Kasumi-1 (cell line): ENCODE data around the gene TMUB1.

Source experiments
- DNase-seq, 2 experiments: peaks; one replicate each; lab custom pipeline; 2025; lab: John Stamatoyannopoulos, UW

TMUB1 gene

DNA sequence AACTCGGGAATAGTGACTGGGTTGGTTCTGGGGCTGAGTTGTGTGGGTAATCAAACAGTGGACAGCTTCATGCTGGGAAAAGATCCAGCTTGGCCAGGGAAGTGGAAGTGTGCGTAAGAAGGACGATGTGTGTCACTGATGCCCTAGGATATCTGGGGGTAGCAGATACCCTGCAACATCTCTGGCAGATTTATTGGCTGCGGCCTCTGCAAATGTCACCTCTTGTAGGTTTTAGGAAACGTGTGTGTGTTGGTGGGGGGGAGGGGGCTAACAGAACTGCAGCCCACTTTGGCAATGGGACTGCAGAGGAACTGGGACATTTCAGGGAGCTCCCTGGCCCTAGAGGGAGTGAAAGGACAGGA lies 2.0 kb upstream of the TMUB1 start:
- no peak for DNase-seq

DNA sequence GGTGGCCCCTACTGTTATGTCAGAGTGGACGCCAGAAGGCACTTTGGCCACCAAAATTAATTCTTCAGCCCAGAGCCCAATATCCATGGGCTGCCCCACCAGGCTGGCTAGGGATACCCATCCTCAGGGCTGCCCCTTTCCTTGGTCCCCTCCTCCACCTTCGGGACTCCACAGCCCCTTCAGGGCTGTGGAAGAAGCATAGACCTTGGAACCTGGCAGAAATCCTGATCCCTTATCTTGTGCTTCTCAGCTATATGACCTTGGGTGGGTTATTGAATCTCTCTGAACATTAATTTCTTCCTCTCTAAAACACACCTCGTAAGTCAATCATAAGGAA lies 499 bp upstream of the TMUB1 start:
- no peak for DNase-seq

DNA sequence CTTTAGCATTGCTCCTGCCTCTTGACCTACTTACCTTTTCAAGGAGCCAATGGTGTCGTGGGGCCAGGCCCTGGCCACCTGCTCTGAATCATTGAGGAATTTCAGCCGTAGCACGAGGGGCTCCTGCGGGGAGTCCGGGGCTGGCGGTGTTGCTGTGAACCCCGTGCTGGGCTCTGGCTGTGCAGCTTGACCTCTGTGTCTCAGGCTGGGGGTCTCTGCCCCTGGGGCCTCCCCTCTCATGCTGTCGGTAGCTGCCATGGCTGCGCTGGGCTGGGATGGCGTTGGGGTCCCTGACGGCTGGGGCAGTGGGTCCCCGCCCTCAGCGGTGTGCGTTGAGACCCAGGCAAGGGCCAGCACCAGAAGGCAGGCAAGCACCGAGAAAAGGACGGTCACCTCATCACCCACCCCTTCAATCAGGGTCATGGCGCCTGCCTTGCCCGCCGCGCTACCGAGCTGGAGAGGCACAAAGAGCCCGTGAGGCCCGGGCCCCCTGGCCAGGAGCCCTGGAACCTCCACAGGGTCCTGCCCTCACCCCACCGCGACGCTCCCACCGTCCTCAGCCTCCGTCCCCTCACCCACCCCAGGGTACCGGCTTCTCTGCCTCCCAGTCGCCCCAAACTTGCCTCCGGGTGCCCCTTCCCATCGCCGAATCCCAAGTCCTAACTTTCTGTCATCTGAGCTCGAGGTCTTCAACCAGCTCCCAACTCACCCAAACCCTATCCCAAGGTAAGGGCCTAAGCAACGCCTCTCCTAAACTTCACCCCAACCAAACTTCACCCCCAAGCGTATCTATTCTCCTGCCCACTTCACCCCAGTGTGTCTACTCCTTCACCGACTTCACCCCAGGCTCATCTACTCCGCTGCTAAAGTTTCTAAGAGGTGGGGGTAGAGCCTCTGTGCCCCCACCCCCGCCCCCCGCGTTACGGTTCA lies 887 bp downstream of the TMUB1 start:
- no peak for DNase-seq

DNA sequence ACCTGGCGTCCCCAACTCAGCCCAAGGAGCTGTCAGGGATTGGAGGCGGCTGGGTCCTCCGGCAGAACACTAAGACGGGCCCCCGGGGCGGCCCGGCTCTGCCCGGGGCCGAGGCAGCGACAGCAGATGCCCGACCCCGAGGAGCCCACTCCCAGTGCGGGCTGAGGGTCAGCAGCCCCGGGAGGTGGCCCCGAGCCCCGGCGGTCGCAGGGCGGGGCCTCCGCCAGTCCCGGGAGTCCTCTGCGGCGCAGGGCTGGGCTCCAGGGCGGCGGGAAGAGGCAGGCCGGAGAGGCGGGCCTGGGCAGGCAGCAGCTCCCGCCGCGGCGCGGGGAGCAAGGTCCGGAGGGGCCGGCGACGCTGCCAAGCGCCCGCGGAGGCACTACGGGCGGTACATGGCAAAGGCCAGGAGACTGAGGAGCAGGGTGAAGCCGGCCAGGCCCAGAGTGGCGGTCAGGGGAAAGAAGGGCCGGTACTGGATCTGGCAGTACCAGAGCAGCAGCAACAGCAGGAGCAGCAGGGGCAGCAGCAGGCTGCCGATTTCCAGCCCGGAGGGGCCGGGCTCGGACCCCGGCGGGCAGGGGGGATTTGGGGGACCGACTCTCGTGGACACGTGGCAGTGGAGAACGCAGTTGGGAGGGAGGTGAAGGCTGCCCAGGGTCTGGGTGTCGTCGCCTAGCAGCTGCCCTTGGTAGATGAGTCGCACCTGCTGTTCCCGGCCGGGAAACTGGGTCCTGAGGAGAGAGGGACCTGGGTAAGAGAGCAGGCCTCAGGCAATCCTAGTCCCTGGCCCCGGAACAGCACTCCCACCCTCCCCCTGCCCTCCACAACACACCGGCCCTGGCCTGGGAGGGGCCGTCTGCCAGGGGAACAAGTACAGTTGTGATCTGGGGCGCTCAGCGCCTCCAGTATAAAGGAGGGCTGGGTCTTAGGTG lies 1.9 kb downstream of the TMUB1 start:
- DNase-seq, result no peak

DNA sequence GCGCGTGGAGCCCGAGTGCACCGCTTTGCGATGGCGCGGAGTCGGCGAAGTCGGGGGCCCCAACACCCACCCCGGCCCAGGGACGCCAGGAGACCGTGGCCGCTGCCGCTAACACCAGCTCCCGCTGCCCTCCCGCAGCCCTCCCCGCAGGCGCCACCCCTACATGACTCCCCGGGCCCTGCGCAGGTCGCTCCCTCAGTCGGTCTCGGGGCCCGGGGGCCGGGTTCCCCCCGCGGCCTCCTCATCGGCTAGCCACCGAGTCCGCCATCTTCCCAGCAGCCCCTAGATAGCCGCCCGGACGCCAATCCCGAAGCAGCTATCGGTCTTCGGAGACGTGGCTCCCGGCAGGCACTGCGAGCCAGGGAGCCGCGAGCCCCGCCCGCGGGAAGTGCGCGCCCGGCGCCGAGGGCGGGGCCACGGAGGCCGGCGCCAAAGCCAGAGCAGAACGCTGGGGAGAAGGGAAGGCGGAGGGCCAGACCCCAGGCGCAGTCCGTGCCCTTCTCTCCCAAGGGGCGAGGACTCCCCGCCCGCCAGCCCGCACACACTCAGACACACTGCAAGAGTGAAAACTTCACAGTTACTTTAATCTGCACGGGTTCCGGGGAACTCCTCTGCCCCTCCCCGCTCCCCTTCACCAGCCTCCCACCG lies 2.6 kb downstream of the TMUB1 start, which contains the start of gene FASTK:
Gene FASTK, minus strand, starts transcription at position 288 of the 648 bp plus-strand sequence. Its CDS starts 43 bp downstream, at position 245.
- peak; percentile 88 to 89 for DNase-seq

DNA sequence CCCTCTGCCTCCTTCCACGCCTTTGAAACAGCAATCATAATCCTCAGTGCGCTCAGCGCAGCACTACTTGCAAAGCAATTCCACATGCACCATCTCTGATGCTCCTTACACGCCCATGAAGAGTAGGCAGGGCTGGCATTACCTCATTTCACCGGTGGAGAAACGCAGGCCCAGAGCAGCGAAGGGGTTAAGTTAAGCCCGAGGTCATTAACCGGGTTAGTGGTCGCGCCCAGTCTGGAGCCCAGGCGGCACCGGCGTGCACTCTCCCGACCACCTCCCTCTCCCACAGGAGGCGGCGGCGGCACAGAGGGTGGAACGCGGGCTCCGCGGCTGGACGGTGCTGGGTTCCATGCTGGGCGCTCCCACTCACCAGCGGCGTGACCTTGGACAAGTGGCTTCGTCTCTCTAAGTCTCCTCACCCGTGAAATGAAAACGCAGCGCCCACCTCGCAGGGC lies 3.2 kb downstream of the TMUB1 start:
- DNase-seq, result peak in 1 of 2 experiments; percentile 19

DNA sequence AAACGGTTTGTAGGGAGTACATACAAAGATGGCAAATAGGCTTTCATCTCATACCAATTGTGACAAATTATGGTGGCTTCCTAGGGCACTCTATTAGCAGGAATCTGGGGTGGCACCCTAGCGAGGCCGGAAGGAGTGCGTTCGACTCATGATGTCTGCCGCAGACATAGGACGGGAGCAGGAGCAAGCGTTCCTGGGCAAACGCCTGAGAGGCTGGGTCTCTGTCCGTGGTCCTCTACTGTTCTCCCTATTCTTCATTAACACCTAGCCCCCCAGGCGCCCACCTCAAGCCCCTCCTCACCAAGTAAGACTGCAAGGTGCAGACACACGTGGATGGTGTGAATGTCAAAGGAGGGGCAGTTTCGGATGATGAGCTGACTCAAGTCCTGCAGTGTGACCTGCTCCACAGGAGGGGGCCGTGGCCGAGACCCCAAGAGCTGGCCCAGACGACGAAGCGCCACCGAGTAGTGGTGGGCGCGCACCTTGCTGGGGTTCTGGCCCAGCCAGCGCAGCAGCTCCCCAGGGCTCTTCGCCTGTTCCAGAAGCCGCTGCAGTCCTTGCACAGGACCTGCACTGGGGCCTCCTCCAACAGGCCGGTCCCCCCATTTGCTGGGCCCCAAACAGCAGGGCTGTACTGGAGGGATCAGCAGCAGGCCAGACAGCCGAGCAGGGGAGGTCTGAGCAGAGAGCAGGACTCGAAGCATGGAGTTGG lies 3.9 kb downstream of the TMUB1 start:
- no peak for DNase-seq

DNA sequence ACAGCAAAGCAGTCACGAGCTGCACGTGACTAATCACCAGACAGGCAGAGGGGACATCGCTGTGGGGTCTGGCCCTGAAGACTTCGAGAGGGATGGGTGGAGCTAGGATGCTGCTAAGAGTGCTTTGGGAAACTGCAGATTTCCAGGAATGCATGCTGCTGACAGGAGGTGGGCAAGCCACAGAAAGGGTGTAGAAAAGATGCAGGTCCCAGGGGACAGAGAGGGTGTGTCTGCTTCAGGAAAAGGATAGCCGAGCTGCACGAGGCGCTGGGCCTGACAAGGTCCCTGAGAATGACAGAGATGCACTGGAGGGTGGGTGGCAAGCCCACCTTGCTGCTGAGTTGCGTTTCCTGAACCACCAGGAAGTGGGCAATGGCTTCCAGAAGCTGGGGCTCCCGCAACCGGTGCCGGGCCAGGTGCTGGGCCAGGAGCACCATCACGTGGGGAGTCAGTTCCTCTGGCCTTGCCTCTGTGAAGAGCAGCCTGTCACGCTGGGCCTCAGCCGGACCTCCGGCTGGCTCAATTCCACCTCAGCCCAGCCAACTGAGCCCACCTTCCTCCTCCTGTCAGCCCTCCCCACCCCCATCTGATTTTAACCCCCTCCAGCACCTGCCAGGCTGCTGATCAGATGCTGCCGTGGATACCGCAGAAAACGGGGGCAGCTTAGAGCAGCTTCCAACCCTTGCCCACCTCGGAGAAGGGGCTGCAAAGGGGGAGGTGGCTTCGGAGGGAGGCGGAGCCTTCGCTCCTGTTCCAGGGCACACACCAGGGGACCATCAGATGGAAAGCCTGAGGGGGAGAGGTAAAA lies 4.9 kb downstream of the TMUB1 start:
- DNase-seq, result no peak

DNA sequence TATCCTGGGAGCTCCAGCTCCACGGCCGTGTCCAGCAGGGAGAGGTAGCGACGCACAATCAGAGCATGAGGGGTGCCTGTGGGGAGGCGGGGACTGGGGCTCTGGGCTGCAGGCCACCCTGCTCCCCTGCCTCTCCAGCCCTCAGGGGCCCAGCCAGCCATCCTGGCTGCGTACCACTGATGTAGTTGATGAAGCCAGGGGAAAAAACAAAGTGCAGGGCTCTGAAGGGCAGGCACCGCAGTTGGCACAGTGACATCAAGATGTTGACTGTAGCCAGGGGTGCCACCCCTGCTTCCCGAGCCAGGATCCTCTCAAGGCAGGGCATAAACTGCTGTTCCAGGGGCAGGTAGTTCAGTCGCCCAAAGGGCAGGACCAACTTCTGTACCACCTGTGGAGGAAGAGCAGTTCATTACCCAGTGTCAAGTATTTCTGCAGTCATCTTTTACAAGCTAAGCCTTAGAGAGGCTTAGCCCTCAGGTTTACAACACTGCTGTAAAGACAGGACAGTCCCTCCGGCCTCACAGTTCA lies 5.5 kb downstream of the TMUB1 start:
- no peak for DNase-seq

DNA sequence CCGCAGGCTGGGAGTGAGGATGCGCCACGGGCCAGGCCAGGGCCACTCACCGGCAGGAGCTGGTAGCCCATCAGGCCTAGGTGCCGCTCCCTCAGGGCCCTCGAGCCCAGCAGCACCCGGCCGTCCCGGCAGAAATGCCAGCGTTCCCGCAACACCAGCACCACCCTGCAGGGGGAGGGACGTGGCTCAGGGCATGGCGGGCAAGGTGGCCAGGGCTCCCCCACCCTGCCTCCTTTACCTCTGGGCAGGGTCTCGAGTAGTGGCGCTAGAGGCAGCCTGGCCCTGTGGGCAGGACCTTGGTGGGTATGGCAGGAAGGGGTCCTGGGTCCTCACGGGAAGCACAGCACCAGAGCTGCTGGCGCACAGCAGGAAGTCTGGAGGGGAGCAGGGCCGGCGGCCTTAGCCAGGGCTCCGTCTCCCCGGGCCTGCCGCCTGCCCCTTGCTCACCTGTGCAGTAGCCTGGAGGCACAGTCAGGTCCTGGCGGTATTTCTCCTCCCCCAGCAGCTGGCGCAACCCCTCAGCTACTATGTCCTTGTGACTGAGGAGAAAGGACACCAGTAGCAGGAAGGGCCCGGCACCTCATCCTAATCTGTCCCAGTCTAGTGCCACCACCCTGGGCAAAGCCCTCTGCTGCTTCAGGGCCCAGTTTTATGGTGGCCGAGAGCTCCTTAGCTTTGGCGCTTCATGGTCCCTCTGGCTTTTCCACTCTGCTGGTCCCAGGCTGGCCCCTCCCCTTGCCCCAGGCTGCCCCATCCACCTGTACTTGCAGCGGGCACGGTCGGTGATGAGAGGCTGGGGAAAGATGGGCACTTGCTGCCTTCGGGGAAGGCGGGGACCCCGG lies 6.2 kb downstream of the TMUB1 start:
- no peak for DNase-seq

DNA sequence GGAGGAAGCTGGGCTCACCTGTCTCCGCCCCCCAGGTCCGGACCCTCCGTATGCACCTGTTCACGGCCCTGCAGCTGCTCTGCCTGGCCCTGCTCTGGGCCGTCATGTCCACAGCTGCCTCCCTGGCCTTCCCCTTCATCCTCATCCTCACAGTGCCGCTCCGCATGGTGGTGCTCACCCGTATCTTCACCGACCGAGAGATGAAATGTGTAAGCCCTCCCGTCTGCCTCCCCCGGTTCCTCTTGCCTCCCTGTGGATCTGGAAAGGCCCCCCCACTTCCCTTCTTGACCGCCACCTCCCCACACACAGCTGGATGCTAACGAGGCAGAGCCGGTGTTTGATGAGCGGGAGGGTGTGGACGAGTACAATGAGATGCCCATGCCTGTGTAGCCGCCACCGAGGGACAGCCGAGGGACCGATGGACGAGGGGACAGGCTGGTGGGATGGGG lies 7.3 kb downstream of the TMUB1 start:
- no peak for DNase-seq

DNA sequence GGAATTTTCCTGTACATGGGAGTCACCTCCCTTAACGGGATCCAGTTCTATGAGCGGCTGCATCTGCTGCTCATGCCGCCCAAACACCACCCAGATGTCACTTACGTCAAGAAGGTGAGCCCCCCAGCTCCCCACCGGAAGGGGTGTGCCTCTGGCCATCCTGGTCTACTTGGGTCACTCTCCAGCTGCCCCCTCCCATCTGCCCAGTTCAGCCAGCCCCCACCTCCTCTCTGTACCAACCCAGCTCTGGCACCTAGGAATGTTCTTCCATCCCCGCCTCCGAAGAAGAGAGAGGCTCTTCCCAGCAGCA lies 7.7 kb downstream of the TMUB1 start:
- DNase-seq, result no peak

DNA sequence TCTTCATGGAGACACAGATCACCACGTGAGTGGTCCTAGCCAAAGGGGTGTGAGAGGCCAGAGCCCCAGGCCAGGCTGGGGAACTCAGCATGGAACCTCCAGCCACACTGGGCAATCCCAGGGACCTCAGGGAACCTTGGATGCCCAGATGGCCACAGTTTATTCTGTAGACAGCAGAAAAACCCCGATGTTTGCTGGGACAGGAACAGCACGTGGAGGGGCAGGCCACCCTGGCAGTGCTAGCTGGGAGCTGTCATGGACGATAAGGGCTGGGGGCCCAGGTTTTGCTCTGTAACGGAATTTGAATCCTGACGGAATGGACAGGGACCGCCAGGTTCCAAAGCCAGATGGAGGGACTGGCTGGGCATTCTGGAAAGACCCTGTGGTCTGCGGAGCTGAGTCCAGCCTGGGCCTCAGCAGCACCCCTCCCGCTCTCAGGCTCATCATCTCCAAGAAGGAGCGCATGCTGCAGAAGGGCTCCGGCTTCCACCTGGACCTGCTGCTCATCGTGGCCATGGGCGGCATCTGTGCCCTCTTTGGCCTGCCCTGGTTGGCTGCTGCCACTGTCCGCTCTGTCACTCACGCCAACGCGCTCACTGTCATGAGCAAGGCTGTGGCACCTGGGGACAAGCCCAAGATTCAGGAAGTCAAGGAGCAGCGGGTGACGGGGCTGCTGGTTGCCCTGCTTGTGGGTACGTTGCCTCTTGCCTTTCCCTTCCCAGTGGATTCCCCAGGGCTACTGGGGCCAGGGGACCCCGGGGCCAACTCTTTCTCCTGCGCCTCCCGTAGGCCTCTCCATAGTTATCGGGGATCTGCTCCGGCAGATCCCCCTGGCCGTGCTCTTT lies 8.3 kb downstream of the TMUB1 start:
- no peak for DNase-seq

DNA sequence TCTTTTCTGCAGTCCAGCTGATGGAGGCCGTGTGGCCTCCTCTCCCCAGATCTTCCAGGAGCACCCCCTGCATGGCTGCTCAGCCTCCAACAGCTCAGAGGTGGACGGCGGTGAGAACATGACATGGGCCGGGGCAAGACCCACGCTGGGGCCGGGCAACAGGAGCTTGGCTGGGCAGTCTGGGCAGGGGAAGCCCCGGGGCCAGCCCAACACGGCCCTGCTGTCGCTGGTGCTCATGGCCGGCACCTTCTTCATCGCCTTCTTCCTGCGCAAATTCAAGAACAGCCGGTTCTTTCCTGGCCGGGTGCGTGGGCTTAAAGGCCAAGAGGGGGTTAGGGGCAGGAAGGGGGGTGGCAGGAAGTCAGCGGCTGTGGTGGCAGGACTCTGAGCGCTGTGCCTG lies 9.3 kb downstream of the TMUB1 start:
- no peak for DNase-seq

DNA sequence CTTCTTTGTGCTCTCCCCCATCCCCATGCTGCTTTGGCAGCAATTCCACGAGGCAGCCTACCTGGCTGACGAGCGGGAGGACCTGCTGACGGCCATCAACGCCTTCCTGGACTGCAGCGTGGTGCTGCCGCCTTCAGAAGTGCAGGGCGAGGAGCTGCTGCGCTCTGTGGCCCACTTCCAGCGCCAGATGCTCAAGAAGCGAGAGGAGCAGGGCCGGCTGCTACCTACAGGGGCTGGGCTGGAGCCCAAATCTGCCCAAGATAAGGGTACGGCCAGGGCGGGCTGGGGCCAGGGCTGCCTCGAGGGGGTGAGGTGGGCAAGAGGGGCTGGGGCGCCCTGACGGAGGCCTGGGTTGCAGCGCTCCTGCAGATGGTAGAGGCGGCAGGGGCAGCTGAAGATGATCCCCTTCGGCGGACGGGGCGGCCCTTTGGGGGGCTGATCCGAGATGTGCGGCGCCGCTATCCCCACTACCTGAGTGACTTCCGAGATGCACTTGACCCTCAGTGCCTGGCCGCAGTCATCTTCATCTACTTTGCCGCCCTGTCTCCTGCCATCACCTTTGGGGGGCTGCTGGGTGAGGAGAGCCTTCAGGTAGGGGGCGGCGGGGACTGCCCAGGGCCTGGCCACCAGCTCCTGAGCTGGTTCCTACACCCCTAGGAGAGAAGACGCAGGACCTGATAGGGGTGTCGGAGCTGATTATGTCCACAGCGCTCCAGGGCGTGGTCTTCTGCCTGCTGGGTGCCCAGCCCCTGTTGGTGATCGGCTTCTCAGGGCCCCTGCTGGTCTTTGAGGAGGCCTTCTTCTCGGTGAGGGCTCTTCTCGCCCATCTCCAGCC lies 12.0 kb downstream of the TMUB1 start:
- DNase-seq, result no peak

DNA sequence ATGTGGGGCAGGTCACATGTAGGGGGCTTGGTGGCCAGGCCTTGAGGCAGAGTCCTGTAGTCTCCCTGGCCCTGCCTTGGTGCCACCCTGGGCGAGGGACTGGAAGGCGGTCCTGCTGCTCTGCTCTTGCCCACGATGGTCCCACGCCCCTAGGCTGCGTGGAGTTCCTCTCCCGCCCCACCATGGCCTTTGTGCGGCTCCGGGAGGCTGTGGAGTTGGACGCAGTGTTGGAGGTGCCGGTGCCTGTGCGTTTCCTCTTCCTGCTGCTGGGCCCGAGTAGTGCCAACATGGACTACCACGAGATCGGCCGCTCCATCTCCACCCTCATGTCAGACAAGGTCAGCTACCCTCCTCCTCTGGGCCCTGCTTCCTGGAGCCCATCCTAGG lies 12.7 kb downstream of the TMUB1 start:
- no peak for DNase-seq

DNA sequence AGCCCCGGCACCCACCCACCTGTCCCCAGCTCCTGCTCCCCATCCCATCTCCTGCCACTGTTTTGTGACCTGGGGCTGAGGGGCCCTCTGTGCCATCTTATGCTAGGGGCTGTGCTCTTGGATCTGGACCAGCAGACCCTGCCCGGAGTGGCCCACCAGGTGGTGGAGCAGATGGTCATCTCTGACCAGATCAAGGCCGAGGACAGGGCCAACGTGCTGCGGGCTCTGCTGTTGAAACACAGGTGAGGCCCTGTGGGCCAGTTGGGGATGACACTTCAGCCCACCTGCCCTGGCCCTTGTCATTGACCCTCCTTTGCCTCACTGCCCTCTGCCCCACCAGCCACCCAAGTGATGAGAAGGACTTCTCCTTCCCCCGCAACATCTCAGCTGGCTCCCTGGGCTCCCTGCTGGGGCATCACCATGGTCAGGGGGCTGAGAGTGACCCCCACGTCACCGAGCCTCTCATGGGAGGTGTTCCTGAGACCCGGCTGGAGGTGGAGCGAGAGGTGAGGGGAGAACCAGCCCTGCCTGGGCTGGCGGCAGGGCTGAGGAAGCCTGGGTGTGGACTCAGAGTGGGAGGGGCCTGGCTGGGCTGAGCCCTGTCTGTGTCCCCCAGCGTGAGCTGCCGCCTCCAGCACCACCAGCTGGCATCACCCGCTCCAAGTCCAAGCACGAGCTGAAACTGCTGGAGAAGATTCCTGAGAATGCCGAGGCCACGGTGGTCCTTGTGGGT lies 13.3 kb downstream of the TMUB1 start:
- no peak for DNase-seq
